ENCODE results near the gene PPP1R1C. TPM values are rescaled to one million over a fixed set of nuclear protein-coding genes. Genes with fewer than 3 reads are reported as not detected.
A peak's percentile ranks its signal among the peaks of the same experiment; 100 is the strongest.

PPP1R1C gene
- total RNA-seq, 1 experiment from 2014 or later = 2.7 TPM

- DNase-seq (ENCODE audit: extremely low read depth, low read depth) = no peak
Observed at GRCh38 chr2:182055993-182056392, 70.3 kb downstream of the PPP1R1C start.

- no peak for DNase-seq (ENCODE audit: extremely low read depth, low read depth)
Observed at GRCh38 chr2:182057002-182057401, 71.3 kb downstream of the PPP1R1C start.

- DNase-seq (ENCODE audit: extremely low read depth, low read depth) = no peak
Observed at GRCh38 chr2:182058056-182058455, 72.4 kb downstream of the PPP1R1C start.

- DNase-seq (ENCODE audit: extremely low read depth, low read depth) = no peak
Observed at GRCh38 chr2:182061739-182062138, 76.1 kb downstream of the PPP1R1C start.

- DNase-seq (ENCODE audit: extremely low read depth, low read depth) = no peak
Observed at GRCh38 chr2:182062329-182062972, 76.8 kb downstream of the PPP1R1C start.

GRCh38 chr2:182064019-182064778 lies 78.5 kb downstream of the PPP1R1C start:
- DNase-seq (ENCODE audit: extremely low read depth, low read depth) = no peak

GRCh38 chr2:182066400-182067087 lies 80.9 kb downstream of the PPP1R1C start:
- DNase-seq (ENCODE audit: extremely low read depth, low read depth) = no peak

GRCh38 chr2:182067393-182067792 lies 81.7 kb downstream of the PPP1R1C start:
- DNase-seq (ENCODE audit: extremely low read depth, low read depth) = no peak

GRCh38 chr2:182068811-182069210 lies 83.2 kb downstream of the PPP1R1C start:
- no peak for DNase-seq (ENCODE audit: extremely low read depth, low read depth)

GRCh38 chr2:182069416-182069815 lies 83.8 kb downstream of the PPP1R1C start:
- no peak for DNase-seq (ENCODE audit: extremely low read depth, low read depth)

GRCh38 chr2:182069908-182070307 lies 84.3 kb downstream of the PPP1R1C start:
- no peak for DNase-seq (ENCODE audit: extremely low read depth, low read depth)

GRCh38 chr2:182070736-182071135 lies 85.1 kb downstream of the PPP1R1C start:
- no peak for DNase-seq (ENCODE audit: extremely low read depth, low read depth)

GRCh38 chr2:182072861-182073260 lies 87.2 kb downstream of the PPP1R1C start:
- DNase-seq (ENCODE audit: extremely low read depth, low read depth) = no peak

- no peak for DNase-seq (ENCODE audit: extremely low read depth, low read depth)
Observed at GRCh38 chr2:182073613-182074012, 88.0 kb downstream of the PPP1R1C start.

GRCh38 chr2:182077023-182077422 lies 91.4 kb downstream of the PPP1R1C start:
- DNase-seq (ENCODE audit: extremely low read depth, low read depth) = no peak

GRCh38 chr2:182077448-182078142 lies 91.9 kb downstream of the PPP1R1C start:
- DNase-seq (ENCODE audit: extremely low read depth, low read depth) = peak; percentile 85

GRCh38 chr2:182078988-182079602 lies 93.4 kb downstream of the PPP1R1C start:
- DNase-seq (ENCODE audit: extremely low read depth, low read depth) = no peak

GRCh38 chr2:182080493-182080892 lies 94.8 kb downstream of the PPP1R1C start:
- DNase-seq (ENCODE audit: extremely low read depth, low read depth) = no peak

GRCh38 chr2:182081602-182082260 lies 96.1 kb downstream of the PPP1R1C start:
- DNase-seq (ENCODE audit: extremely low read depth, low read depth) = no peak

- DNase-seq (ENCODE audit: extremely low read depth, low read depth) = no peak
Observed at GRCh38 chr2:182088681-182089320, 103.1 kb downstream of the PPP1R1C start.

Data from NCI-H460 (cell line).